GM12878 (cell line): ENCODE results near the gene PCNX4. TPM values are rescaled to one million over a fixed set of nuclear protein-coding genes. Genes with fewer than 3 reads are reported as not detected.

Source experiments
- ATAC-seq: fragments of 200-7000 bp; cut with Tn5 transposase; 3 replicates; pipeline ENCODE4 v1.9.1; 2020; ENCODE audit warnings: mild to moderate bottlenecking, moderate library complexity
- BruUV-seq: library from RNA; stranded (reverse); fragments of 400-500 nt; replicated peaks from 2 replicates; lab custom pipeline; 2021; lab: Mats Ljungman, UMichigan
- CTCF ChIA-PET: fragments of 300-600 bp; sonication (Branson Sonifier 250); formaldehyde crosslinking; extraction: SDS; loops from one replicate; lab custom pipeline; 2021; ENCODE audit warnings: inconsistent platforms; lab: Yijun Ruan, JAX
- POLR2A ChIA-PET: fragments of 350-600 bp; formaldehyde crosslinking; extraction: SDS; loops from one replicate; lab custom pipeline; 2021; ENCODE audit warnings: inconsistent platforms; lab: Charles Lee
- RAD21 ChIA-PET: fragments of 300-600 bp; sonication (Branson Sonifier 250); formaldehyde crosslinking; loops from one replicate; lab custom pipeline; 2023; ENCODE audit warnings: antibody characterized with exemption; ENCODE audit not compliant: unreplicated experiment; lab: Charles Lee
- SMC1A ChIA-PET: fragments of 300-600 bp; sonication (Branson Sonifier 250); formaldehyde crosslinking; loops from one replicate; lab custom pipeline; 2023; ENCODE audit not compliant: unreplicated experiment, uncharacterized antibody; lab: Charles Lee
- DNase-seq: peaks from one replicate; pipeline ENCODE4 v3.0.0-alpha.2; 2011; ENCODE audit warnings: low read depth, low spot score
- FAIRE-seq: peaks from 3 replicates; lab custom pipeline; 2011; peaks lifted over from hg19 to GRCh38; lab: Jason Lieb, UNC
- H2AFZ ChIP-seq: 2 replicates; pipeline ENCODE4 v1.6.0; 2011; ENCODE audit warnings: low read depth, low read length, control low read depth; ENCODE audit not compliant: control insufficient read depth
- H3K27ac ChIP-seq: 2 replicates; pipeline ENCODE4 v1.5.1; 2011; ENCODE audit warnings: control low read depth; ENCODE audit not compliant: control insufficient read depth, insufficient read depth
- H3K27me3 ChIP-seq, 2 experiments: replicated peaks in 1 of 2; 2 replicates each; pipeline versions ENCODE4 v1.6.0 to v1.6.1; 2011; ENCODE audit warnings: low read length in 1 of 2; ENCODE audit not compliant: control insufficient read depth in 2 of 2, insufficient read depth in 2 of 2
- H3K36me3 ChIP-seq, 2 experiments: 2 replicates each; pipeline ENCODE4 v1.5.1; 2011; ENCODE audit warnings: low read length in 1 of 2; ENCODE audit not compliant: control insufficient read depth in 2 of 2, insufficient read depth in 2 of 2
- H3K4me1 ChIP-seq: 2 replicates; pipeline ENCODE4 v1.6.1; 2011; ENCODE audit warnings: mild to moderate bottlenecking, low read length, moderate library complexity, mixed read lengths; ENCODE audit not compliant: control insufficient read depth, insufficient read depth
- H3K4me2 ChIP-seq: 2 replicates; pipeline ENCODE4 v1.6.0; 2011; ENCODE audit warnings: control low read depth; ENCODE audit not compliant: control insufficient read depth, insufficient read depth
- H3K4me3 ChIP-seq: fragments of 200-600 bp; sonication (generic); 2 replicates; pipeline ENCODE4 v1.5.1; 2016
- H3K79me2 ChIP-seq: 2 replicates; pipeline ENCODE4 v1.6.0; 2011; ENCODE audit warnings: low read length; ENCODE audit not compliant: control insufficient read depth, insufficient read depth
- H3K9ac ChIP-seq: 2 replicates; pipeline ENCODE4 v1.8.0; 2011; ENCODE audit warnings: low read length, control low read depth, mixed read lengths; ENCODE audit not compliant: control insufficient read depth, insufficient read depth
- H3K9me3 ChIP-seq: replicated peaks from 3 replicates; pipeline ENCODE4 v1.5.1; 2011; ENCODE audit warnings: mild to moderate bottlenecking, low read length; ENCODE audit not compliant: control insufficient read depth, insufficient read depth
- H4K20me1 ChIP-seq: 2 replicates; pipeline ENCODE4 v1.6.0; 2011; ENCODE audit not compliant: control insufficient read depth, insufficient read depth
- CREM ChIP-seq: IDR thresholded peaks from 2 replicates; pipeline ENCODE4 v1.6.1; 2014; ENCODE audit warnings: antibody characterized with exemption, low read depth
- EED ChIP-seq: sonication (generic); IDR thresholded peaks from 2 replicates; pipeline ENCODE4 v1.6.1; 2016; ENCODE audit warnings: antibody characterized with exemption, low read depth
- ETV6 ChIP-seq, 2 experiments: fragments of 450-650 bp in 1 of 2; IDR thresholded peaks in 1 of 2; conservative IDR thresholded peaks in 1 of 2; 2 replicates each; pipeline ENCODE4 v1.6.1; 2014; ENCODE audit warnings: antibody characterized with exemption in 1 of 2, borderline replicate concordance in 1 of 2, low read depth in 1 of 2, mild to moderate bottlenecking in 1 of 2, moderate library complexity in 1 of 2
- HCFC1 ChIP-seq: fragments of 150-350 bp; IDR thresholded peaks from 2 replicates; pipeline ENCODE4 v1.6.1; 2014; ENCODE audit warnings: low read length
- HDAC6 ChIP-seq: fragments of 200-600 bp; sonication (generic); IDR thresholded peaks from one replicate; pipeline ENCODE4 v1.8.0; 2017; ENCODE audit warnings: antibody characterized with exemption; ENCODE audit not compliant: unreplicated experiment
- IKZF2 ChIP-seq, 2 experiments: fragments of 450-650 bp; IDR thresholded peaks; 2 replicates each; pipeline ENCODE4 v1.6.1; 2017; ENCODE audit warnings: mild to moderate bottlenecking in 2 of 2, moderate library complexity in 2 of 2
- MEF2A ChIP-seq: IDR thresholded peaks from 2 replicates; pipeline ENCODE4 v1.6.1; 2011; ENCODE audit warnings: low read depth, mild to moderate bottlenecking, low read length, moderate library complexity; ENCODE audit not compliant: insufficient read depth
- SP1 ChIP-seq: IDR thresholded peaks from one replicate; pipeline ENCODE4 v1.6.1; 2011; ENCODE audit warnings: low read depth, low read length
- TARDBP ChIP-seq: IDR thresholded peaks from 2 replicates; pipeline ENCODE4 v1.6.1; 2016; ENCODE audit warnings: borderline replicate concordance
- YY1 ChIP-seq: IDR thresholded peaks from 2 replicates; pipeline ENCODE4 v1.6.1; 2011; ENCODE audit warnings: low read depth, mild to moderate bottlenecking, low read length
- WGBS: methylation state at CpG from one replicate; pipeline ENCODE4 v1.1.6; 2016; ENCODE audit warnings: low lambda C conversion rate; ENCODE audit not compliant: insufficient replicate concordance, insufficient coverage; ENCODE audit errors: missing lambda C conversion rate; 5-methylcytosine and 5-hydroxymethylcytosine counted together
- in situ Hi-C: fragments of 300-500 bp; cut with MboI; formaldehyde crosslinking; loops from 9 replicates; pipeline ENCODE4 v1.14.3; 2018; ENCODE audit warnings: mixed read lengths
- intact Hi-C: fragments of 100-400 bp; cut with micrococcal nuclease; formaldehyde crosslinking; loops from one replicate; pipeline ENCODE4 v1.14.2; 2022; ENCODE audit not compliant: unreplicated experiment
- polyA plus RNA-seq, 11 experiments: library from polyadenylated mRNA; depleted of rRNA in 4 of 11; unstranded in 6 of 11; stranded (reverse) in 5 of 11; fragments of >200 nt; fragmentation: Nextera tagmentation in 4 of 11; fragmentation: Illumina TruSeq in 1 of 11; extraction: Ambion mirVana in 4 of 11; extraction: Trizol in 1 of 11; gene quantifications; 1 replicate in 1 of 11; 2 replicates in 10 of 11; pipeline versions ENCODE4 v1.2.1 to v1.2.3, GENCODE V29; 2011 to 2016; ENCODE audit warnings: inconsistent platforms in 2 of 11, missing spikeins in 2 of 11, low read depth in 1 of 11
- total RNA-seq, 4 experiments: library from RNA; depleted of rRNA in 3 of 4; stranded (reverse); fragments of >200 nt in 3 of 4; fragmentation: Illumina TruSeq in 1 of 4; extraction: Trizol in 1 of 4; gene quantifications; 2 replicates each; pipeline versions ENCODE4 v1.2.1 to v1.2.3, GENCODE V29; 2013 to 2021
- TF ChIP-seq, protein P1 (sequence below): fragments of 150-350 bp; IDR thresholded peaks from 2 replicates; pipeline ENCODE4 v1.6.1; 2016; ENCODE audit warnings: low read depth, low read length
- TF ChIP-seq, protein P2 (sequence below): fragments of 450-650 bp; IDR thresholded peaks from 2 replicates; pipeline ENCODE4 v1.6.1; 2016; ENCODE audit warnings: mild to moderate bottlenecking
- TF ChIP-seq, protein P3 (sequence below): IDR thresholded peaks from 2 replicates; pipeline ENCODE4 v1.6.1; 2012; ENCODE audit warnings: mild to moderate bottlenecking, low read depth, low read length

Gene PCNX4
- total and polyA plus RNA-seq, 10 of the 15 experiments (the other 5 are each of a cell fraction or from before 2014, with no cell fraction given) = 13.8 to 56.6 (median 39.4) TPM

DNA sequence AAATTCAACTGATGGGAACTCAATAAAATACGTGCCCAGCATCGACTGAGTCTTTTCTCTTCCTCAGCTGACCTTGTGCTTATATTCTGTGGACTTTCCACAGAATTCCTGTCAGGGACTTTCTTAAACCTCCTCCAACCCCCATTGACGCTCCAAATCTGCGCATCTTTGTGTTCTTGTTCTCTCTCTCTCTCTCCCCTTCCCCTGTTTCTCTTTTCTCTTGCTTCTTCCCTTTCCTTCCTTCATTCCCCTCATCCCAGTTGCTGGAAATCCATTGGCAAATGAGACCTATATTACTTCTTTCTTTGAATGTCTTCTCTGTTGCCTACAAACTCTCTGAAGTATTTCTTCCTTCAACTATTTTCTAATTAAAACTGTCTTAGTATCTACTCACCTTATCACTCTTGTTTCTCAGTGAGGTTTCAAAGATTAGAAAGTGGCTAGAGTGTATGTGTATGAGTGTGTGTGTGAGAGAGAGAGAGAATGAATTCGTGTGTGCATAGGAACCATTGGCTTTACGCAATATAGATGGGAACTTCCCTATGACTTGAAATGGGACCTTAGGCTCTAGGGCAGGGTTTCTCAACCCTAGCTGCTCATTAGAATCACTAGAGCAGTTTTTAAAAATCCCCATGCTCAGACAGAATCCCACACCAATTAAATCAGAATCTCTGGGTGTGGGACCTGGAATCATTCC, 115.3 kb downstream of the PCNX4 start (continued):
- TF ChIP-seq ETV6 (conservative IDR thresholded peaks at IDR 0.05 in 1 of 2, IDR thresholded peaks at IDR 0.05 in 1 of 2; ENCODE audit: borderline replicate concordance in 1 of 2, low read depth in 1 of 2) = peak in 1 of 2 experiments; percentile 30; a peak in 1 of 4 replicates
- TF ChIP-seq YY1 = 0 out of 2 replicates have a peak, but pooled peaks have one; percentile 24
- peak; percentile 17 for TF ChIP-seq SP1
- peak; percentile 85 for TF ChIP-seq CREM
- TF ChIP-seq, protein P1, sequence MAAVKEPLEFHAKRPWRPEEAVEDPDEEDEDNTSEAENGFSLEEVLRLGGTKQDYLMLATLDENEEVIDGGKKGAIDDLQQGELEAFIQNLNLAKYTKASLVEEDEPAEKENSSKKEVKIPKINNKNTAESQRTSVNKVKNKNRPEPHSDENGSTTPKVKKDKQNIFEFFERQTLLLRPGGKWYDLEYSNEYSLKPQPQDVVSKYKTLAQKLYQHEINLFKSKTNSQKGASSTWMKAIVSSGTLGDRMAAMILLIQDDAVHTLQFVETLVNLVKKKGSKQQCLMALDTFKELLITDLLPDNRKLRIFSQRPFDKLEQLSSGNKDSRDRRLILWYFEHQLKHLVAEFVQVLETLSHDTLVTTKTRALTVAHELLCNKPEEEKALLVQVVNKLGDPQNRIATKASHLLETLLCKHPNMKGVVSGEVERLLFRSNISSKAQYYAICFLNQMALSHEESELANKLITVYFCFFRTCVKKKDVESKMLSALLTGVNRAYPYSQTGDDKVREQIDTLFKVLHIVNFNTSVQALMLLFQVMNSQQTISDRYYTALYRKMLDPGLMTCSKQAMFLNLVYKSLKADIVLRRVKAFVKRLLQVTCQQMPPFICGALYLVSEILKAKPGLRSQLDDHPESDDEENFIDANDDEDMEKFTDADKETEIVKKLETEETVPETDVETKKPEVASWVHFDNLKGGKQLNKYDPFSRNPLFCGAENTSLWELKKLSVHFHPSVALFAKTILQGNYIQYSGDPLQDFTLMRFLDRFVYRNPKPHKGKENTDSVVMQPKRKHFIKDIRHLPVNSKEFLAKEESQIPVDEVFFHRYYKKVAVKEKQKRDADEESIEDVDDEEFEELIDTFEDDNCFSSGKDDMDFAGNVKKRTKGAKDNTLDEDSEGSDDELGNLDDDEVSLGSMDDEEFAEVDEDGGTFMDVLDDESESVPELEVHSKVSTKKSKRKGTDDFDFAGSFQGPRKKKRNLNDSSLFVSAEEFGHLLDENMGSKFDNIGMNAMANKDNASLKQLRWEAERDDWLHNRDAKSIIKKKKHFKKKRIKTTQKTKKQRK = no peak
- TF ChIP-seq TARDBP = no peak
- TF ChIP-seq, all 136 proteins: peak for 45

DNA sequence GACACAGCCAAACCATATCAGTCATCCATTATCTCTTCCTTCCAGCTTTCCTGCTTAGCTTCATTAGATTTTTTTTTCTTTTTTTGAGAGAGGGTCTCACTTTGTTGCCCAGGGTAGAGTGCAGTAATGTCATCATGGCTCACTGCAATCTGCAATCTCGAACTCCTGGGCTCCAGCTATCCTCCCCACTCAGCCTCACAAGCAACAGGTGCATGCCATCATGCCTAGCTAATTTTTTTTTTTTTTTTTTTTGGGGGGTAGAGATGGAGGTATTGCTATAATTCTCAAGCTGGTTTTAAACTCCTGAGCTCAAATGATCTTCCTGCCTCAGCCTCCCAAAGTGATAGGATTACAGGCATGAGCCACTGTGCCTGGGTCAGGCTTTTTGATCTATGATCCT, 119.0 kb downstream of the PCNX4 start:
- Histone ChIP-seq H3K4me3 (no peak overlapping the region), H3K9ac (no peak overlapping the region), H3K4me1 (peaks cover 48% of the 10 kb centered on the region), H3K79me2 (no peaks in the 10 kb centered on the region; the same call in 1 of the 2 replicates), H2AFZ (no peak overlapping the region), H4K20me1 (no peaks in the 10 kb centered on the region), H3K9me3 (no peaks in the 10 kb centered on the region; the same call in 1 of the 3 replicates), H3K4me2 (no peak overlapping the region), H3K36me3 (no peaks in the 10 kb centered on the region), H3K27me3 (no peaks in the 10 kb centered on the region), H3K27ac (no peak overlapping the region)
- FAIRE-seq (no peak), ATAC-seq (no peak), DNase-seq (no peak)
- ChIA-PET SMC1A (interaction anchor here (0.8 to 17.6 kb wide), 8 partner anchors 10 to 65 kb away, joined by 3 to 303 read pairs (median 18); partner anchors contain the start of gene PPM1A), CTCF (interaction anchor here (0.6 to 6.3 kb wide), 7 partner anchors 21 to 128 kb away, joined by 3 to 38 read pairs (median 5); partner anchors contain the start of genes PCNX4 and PPM1A), POLR2A (interaction anchor here (0.6 to 19.5 kb wide), 11 partner anchors 7 to 121 kb away, joined by 3 to 251 read pairs (median 5); partner anchors contain the start of genes DHRS7 and PPM1A), RAD21 (interaction anchor here (1.0 to 15.8 kb wide), 6 partner anchors 11 to 119 kb away, joined by 3 to 446 read pairs (median 40); partner anchors contain the start of genes PCNX4 and PPM1A)
- WGBS = 88% methylated on average over 1 of the region's 1 CpG
- in situ Hi-C loops (no loop called here), intact Hi-C loops (no loop called here)
- no TSS peak for BruUV-seq
- TF ChIP-seq CREM (no peak), HCFC1 (no peak), EED (no peak), IKZF2 (IDR thresholded peaks at IDR 0.05) (no peak), MEF2A (no peak), HDAC6 (no peak)
- TF ChIP-seq, protein P2, sequence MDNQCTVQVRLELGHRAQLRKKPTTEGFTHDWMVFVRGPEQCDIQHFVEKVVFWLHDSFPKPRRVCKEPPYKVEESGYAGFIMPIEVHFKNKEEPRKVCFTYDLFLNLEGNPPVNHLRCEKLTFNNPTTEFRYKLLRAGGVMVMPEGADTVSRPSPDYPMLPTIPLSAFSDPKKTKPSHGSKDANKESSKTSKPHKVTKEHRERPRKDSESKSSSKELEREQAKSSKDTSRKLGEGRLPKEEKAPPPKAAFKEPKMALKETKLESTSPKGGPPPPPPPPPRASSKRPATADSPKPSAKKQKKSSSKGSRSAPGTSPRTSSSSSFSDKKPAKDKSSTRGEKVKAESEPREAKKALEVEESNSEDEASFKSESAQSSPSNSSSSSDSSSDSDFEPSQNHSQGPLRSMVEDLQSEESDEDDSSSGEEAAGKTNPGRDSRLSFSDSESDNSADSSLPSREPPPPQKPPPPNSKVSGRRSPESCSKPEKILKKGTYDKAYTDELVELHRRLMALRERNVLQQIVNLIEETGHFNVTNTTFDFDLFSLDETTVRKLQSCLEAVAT = no peak
- TF ChIP-seq, protein P3, sequence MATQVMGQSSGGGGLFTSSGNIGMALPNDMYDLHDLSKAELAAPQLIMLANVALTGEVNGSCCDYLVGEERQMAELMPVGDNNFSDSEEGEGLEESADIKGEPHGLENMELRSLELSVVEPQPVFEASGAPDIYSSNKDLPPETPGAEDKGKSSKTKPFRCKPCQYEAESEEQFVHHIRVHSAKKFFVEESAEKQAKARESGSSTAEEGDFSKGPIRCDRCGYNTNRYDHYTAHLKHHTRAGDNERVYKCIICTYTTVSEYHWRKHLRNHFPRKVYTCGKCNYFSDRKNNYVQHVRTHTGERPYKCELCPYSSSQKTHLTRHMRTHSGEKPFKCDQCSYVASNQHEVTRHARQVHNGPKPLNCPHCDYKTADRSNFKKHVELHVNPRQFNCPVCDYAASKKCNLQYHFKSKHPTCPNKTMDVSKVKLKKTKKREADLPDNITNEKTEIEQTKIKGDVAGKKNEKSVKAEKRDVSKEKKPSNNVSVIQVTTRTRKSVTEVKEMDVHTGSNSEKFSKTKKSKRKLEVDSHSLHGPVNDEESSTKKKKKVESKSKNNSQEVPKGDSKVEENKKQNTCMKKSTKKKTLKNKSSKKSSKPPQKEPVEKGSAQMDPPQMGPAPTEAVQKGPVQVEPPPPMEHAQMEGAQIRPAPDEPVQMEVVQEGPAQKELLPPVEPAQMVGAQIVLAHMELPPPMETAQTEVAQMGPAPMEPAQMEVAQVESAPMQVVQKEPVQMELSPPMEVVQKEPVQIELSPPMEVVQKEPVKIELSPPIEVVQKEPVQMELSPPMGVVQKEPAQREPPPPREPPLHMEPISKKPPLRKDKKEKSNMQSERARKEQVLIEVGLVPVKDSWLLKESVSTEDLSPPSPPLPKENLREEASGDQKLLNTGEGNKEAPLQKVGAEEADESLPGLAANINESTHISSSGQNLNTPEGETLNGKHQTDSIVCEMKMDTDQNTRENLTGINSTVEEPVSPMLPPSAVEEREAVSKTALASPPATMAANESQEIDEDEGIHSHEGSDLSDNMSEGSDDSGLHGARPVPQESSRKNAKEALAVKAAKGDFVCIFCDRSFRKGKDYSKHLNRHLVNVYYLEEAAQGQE = no peak
